ENCODE data around the gene MAN2A1.

MAN2A1 gene

DNA sequence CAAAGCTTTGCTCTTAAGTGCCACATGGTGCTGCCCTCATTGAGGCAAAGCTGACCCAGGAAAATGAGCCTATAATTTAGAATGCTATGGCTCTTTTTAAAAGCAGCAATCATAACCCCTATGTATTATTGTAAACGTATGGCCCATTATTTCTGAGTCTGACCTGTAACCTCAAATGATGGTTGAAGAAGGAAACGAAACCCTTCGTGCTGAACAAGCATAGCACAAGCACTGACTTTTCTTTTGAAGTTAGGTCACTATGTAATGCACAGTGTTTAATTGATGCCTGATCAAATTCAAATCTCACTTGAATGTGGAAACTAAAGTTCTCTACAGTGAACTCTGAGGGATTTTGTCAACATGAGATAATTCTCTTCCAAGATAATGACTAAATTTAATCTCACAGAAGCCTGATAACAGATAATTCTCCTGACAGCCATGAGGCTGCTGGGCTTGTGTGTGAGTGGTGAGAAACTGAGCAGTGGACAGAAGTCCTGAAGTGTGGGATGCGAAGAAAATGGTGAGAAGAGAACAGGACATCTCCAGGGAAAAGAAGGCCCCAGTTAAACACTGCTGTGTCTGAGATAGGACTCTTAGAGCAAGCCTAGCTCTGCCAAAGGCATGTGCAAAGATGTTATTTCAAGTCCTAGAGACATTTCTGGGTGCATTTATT lies 226.9 kb downstream of the MAN2A1 start:
- FAIRE-seq, result no peak

Data from colon (tissue), 2 donors.